ENCODE data around the gene PLA2G1B.

Gene PLA2G1B

DNA sequence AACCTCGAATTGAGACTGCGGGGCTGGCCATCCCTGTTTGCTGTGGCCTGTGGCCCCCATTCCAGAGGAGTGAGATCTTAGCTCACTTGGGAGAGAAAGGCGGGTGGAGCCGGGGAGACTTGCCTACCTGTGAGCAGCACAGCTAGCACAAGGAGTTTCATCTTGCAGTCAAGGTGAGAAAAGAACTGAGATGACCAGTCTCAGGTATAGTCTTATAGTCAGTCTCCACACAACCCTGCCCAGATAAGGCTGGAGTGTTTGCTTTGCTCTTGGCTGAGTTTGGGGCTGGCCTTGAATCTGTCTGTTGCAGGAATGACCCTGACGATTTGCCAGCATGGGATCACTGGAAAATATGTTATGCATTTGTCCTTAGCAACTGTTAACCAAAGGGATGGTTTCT lies at the start of gene PLA2G1B:
Gene PLA2G1B (minus strand): TSS at position 187 of the 400 bp plus-strand sequence. CDS start 26 bp downstream, at position 161.
- DNase-seq = no peak

DNA sequence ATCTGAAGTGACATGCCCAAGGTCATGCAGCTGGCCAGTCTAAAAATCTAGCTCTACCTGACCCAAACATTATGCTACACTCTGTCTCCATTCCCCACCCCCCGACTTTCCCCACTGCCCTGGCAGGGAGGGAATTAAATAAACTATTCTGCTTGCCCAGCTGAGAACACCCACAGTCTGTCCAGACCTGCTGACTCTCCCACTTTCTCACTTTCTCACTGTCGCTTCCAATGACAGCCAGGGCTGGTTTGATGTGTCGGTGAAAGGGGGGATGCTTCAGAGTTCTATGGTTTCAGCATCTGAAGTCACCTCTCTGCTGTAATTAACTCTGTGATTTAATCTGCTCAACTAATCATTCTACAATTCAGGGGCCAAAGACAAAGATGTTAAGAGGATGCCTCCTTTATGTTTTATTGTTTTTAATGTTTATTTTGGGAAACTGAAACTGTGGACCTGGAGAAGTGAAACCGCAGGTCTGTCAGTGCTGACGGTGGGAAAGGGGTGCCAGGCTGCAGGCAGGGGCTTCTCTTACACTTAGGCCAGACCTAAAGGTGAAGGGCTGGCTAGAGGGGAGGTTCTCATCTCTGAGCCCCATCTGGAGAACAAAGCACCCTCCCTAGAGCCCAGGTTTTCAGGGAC lies 49.5 kb upstream of the PLA2G1B start:
- no peak for DNase-seq

GRCh38 chr12:120376416-120376815 lies 48.8 kb upstream of the PLA2G1B start:
- no peak for DNase-seq

GRCh38 chr12:120376009-120376408 lies 48.4 kb upstream of the PLA2G1B start:
- DNase-seq = no peak

DNA sequence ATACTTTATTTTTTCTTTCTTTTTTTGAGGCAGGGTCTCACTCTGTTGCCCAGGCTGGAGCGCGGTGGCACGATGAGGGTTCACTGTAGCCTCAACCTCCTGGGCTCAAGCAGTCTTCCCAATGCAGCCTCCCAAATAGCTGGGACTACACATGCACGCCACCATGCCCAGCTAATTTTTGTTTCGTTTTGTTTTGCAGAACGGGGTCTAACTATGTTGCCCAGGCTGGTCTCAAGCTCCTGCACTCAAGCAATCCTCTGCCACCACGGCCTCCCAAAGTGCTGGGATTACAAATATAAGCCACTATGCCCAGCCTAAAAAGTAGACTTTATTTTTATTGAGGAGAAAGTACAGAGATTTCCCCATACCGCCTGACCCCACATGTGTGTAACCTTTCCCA lies 46.1 kb upstream of the PLA2G1B start:
- DNase-seq = no peak

DNA sequence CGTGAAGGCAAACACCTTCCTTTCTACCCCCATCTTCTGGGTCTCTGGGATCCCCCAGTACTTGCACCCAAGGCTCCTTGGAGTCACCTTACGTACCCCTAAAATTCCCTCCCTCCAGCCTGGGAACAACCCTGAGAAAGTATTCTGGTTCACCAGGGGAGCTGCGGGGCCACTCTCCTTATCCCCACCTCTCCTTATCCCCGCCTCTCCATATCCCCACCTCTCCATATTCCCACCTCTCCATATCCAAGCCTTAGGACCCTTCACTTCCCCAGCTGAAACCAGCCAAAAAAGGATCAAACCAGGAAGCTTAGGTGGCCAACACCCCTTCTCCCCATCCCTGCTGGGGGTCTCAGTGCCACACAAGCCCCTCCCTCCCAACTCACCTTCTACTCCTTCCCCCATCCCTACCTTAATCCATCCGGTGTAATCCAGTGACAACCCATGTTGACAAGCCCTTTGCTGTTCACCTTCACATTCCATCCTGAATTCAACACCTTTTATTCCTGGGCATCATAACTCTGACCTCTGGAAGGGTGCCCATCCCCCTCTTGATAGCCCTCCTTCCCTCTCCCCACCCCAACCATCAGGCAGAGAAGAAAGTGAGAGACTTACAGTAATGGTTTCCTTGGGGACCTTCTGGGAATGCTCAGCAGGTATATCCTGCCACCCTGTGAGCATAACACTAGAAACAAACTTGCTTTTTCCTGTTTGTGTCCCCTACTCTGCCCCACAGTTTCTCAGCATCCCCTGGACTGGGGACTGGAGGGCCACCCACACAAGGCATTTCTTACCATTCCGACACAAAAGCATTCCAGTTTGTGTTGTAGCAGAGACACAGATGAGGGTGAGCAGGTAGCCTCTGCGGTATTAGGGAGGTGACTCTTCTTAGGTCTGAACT lies 43.0 kb upstream of the PLA2G1B start:
- DNase-seq = no peak

DNA sequence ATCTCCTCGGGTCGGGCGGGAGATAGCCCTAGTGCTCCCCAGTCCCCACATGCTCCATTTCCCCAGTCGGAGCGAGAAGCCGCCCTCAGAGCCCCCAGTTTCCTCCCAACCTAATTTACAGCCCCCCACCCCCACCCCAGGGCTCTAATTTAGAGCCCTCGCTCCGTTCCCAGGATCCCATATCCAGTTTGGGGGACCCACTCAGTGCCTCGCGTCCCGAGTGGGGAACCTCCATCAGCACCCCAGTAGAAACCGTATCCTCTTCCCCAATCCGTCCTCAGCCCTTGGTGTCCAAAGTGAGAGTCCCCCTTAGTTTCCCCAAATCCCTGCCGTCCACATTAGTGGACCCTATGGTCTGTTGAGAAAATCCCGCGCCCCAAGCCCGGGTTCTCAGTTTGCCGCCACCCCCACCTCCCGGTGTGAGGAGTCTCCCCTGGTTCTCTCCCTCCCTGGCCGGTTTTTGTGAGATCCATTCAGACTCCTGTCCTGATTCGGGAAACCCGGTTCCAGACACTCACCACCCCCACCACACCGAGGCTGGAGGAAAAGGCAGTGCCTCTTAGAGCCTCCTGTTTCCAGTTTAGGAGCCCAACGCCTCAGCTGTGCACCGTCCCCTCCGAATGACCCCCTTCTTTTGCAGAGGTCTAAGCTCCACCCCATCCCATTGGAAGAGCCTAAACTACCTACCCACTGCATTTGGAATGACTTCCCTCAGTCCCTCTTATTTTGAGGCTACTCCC lies 42.2 kb upstream of the PLA2G1B start:
- DNase-seq = no peak

DNA sequence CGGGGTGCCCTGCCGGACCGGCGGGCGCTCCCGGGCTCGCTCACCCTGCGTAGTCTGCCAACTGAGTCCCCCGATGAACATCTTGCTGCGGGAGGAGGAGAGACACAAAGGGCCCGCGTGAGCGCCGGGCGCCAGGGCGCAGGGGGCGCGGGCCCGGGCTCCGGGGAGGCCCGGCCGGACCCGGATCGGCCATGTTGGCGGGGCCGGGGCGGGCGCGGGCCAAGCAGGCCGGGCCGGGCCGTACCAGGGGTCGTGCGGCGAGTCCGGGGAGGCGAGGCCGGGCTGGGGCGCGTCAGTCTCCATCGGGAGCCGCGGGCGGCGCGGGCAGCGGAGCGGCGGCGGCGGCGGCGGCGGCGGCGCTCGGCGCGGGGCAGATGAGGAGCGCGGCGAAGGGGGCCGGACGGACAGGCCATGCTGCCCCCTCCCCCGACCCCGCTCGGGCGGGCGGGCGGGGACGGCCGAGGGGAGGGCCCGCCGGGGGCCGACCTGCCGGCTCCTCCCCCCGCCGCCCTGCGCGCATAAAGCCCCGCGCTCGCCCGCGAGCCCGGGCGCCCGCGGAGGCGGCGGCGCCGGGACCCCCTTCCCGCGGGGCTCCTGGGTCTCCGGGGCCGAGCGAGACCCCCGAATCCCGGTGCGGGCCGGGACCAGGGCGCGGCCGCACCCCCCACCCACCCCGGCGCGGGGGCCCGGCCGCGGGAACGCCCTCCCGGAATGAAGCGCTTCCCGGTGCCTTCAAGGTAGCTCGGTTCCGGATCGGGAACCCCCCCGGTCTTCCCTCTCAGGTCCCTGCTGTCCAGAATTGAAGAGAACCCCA lies 41.4 kb upstream of the PLA2G1B start, which contains the start of gene MSI1:
Gene MSI1 (minus strand): TSS at position 376 of the 814 bp plus-strand sequence. CDS start 73 bp downstream, at position 303.
- peak; percentile 47 for DNase-seq

DNA sequence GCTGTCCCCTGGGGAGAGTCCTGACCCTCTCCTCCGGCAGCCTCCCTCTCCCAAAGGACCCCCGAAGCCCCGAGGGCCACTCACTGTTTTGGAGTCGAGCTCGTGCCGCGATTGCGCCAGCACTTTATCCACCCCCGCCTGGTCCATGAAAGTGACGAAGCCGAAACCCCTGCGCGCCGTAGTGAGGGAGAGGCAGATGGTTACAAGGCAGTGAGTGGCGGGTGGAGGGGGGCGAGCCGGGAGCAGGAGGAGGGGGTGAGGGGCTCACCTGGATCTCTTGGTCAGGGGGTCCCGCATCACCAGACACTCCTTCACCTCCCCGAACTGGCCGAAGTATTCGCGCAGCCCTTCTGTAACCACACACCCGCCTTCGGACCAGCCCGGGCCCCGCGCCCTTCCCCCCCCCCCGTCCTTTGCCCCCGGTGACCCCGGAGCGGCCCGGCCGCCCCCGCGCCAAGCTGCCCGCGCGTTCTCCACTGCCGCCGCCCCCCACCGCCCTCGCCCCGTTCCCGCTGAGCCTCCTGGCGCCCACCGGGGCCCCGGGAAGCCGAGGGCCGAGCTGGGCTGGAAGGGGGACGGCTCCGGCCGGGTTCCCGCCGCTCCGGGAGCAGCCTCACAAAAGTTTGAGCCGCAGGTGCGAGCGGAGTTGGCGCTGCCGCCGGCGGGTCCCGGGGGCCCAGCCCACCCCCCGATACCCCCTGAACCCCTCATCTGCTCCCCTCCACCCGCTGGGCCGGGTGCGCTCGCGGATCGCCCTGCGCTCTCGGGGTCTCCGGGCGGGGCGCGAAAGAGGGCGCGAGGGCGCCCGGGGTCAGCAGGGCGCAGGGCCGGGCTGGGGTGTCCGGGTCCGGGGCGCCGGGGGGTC lies 40.6 kb upstream of the PLA2G1B start:
- DNase-seq = peak; percentile 9

DNA sequence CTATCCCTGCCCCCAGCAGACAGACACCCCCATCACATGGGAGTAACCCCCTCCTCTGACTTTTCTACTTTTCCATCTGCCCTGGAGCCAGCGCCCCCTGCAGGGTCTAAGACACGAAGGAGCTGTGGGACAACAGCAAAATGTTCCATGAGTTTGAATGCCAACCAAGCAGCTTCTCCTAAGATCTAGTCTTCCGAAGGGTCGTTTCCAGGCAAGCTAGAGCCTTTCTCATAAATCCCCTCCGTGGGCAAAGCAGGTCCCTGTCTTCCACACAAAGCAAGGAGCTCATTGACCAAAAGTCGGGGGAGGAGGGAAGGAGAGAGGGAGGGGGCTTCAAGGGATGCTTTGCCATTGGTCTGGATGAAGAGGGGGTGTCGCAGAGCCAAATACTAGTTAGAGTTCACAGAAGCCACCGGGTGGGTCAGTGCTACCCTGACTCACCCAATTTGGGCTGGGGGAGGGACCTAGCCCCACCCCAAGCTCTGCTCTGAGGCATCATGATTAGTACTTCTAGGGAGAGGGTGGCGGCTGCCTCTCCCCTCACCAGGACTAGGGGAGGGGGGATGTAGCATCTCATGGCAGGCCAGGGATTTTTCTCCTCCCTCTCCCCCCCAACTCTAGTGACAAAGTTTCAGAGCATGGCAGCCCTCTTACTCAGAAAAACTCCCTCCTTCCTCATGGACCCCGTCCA lies 39.8 kb upstream of the PLA2G1B start:
- peak; percentile 12 for DNase-seq

GRCh38 chr12:120366845-120367232 lies 39.3 kb upstream of the PLA2G1B start:
- no peak for DNase-seq

DNA sequence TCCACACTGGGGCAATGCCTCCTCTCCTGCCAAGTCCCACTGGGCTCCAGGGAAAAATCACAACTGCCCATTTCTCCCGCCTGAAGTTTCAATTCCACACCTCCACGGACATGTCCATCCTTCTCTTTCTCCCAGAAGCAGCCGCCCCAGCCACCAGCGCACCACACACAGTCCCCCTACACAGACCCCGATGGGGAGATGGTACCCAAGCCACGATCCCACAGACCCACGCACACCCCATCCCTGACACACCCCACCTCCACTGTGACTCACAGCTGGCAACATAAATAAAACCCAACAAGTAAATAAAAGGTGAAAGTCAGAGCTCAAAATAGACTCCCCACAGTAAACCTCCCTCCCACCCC lies 38.7 kb upstream of the PLA2G1B start:
- no peak for DNase-seq

DNA sequence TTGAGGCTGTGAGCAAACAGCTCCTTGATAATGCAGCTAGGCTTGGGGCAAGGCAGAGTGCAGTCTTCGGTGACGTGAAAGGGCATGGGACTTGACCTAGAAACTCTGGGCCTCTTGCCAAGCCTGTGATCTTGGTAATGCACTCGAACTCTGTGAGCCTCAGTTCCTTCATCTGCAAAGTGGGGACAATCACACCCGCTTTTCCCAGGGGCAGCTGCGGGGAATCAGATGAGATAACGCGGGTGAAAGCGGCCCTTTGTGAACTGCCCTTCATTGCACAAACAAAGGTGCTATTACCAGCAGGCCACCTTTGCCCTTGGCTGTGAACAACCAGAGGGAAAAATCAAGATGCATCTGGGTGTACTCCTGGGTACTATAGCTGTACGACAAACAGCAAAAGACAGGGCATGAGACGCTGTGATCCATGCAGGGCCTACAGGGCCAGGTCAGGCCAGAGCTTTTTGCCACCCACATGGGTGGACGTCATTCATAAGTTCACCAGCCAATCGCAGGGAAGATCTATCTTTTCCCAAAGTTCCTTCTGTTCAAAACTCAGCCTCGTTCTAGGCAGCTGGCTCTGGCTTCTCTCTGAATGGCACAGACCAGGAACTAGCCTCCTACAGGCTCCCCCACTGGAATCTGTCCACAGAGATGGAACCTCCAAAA lies 38.2 kb upstream of the PLA2G1B start:
- DNase-seq = no peak

- no peak for DNase-seq
Observed at GRCh38 chr12:120364487-120364886, 36.9 kb upstream of the PLA2G1B start.

DNA sequence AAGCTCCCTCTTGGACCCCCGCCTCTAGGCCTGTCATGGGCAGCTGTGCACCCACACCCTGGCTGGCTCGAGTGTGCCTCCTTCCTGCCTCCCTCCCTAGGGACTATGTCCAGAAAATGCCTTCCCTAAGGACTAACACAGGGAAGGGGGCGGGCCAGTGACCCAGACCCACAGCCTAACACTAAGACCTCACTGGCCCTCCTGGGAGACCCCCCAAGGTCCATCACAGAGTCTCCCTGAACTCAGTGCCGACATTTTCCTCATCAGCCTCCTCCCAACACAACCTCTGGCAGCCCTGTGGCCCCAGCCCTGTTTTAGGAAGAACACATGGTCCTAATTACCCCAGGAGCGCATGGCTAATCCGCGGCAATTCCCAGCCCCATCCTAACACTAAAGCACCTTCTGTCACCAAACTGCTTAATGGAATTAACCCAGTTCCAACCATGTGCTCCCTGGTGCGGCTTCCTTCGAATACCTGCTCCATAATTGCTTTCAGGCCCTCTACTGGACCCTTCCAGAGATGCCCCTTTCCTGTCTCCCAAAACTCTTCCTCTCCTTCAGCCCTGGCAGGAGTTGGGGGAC lies 35.8 kb upstream of the PLA2G1B start:
- no peak for DNase-seq

- no peak for DNase-seq
Observed at GRCh38 chr12:120362516-120363273, 35.1 kb upstream of the PLA2G1B start.

- peak; percentile 95 for DNase-seq
Observed at GRCh38 chr12:120361506-120362208, 34.1 kb upstream of the PLA2G1B start.

DNA sequence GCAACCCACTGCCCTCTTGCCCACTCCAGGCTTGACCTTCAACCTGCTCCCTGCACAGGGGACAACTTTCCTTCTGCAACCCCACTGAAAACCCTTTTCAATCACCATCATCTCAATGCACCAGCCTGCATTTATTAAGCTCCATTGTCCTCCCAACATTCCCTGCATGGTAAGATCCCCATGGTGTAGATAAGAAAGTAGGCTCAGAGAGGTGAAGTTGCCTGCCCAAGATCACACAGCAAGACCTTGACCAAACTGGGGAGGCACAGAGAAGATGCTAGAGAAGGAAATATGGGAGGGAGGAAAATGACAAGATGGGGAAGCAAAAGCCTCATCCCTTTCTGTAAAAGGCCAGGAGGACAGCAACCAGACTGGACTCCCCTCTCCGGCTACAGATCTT lies 31.5 kb upstream of the PLA2G1B start:
- no peak for DNase-seq
